HUES48 (cell line): ENCODE data around the gene CRTC1.
"Not testable (repeated sequence)": the region's sequence is repeated elsewhere in the genome, so short reads cannot be mapped to it uniquely, and the experiment has no call there.

Experiments
- H3K27ac ChIP-seq: one replicate; pipeline ENCODE4 v1.7.0; 2013; ENCODE audit warnings: low read depth, low read length, inconsistent platforms
- H3K27me3 ChIP-seq: 2 replicates; pipeline ENCODE4 v1.6.1; 2013; ENCODE audit warnings: mild to moderate bottlenecking, low read length; ENCODE audit not compliant: control insufficient read depth, insufficient read depth
- H3K36me3 ChIP-seq: 2 replicates; pipeline ENCODE4 v1.6.1; 2013; ENCODE audit warnings: low read length; ENCODE audit not compliant: control insufficient read depth, insufficient read depth
- H3K4me1 ChIP-seq: 2 replicates; pipeline ENCODE4 v1.6.1; 2013; ENCODE audit warnings: mild to moderate bottlenecking, low read length; ENCODE audit not compliant: control insufficient read depth, insufficient read depth
- H3K4me3 ChIP-seq: 2 replicates; pipeline ENCODE4 v1.5.1; 2013; ENCODE audit warnings: mild to moderate bottlenecking, low read depth, low read length
- H3K9ac ChIP-seq: 2 replicates; pipeline ENCODE4 v1.6.1; 2013; ENCODE audit warnings: mild to moderate bottlenecking, low read depth, low read length, moderate library complexity
- H3K9me3 ChIP-seq: 2 replicates; pipeline ENCODE4 v1.6.1; 2013; ENCODE audit warnings: low read length; ENCODE audit not compliant: control insufficient read depth, insufficient read depth

Gene CRTC1

GRCh38 chr19:18802354-18802753, 118.9 kb downstream of the CRTC1 start:
- Histone ChIP-seq H3K4me1 (no peaks in the 10 kb centered on the region), H3K27ac (no peak overlapping the region), H3K9me3 (no peaks in the 10 kb centered on the region), H3K4me3 (no peak overlapping the region), H3K9ac (no peak overlapping the region), H3K36me3 (no peaks in the 10 kb centered on the region), H3K27me3 (peaks cover 40% of the 10 kb centered on the region)

DNA sequence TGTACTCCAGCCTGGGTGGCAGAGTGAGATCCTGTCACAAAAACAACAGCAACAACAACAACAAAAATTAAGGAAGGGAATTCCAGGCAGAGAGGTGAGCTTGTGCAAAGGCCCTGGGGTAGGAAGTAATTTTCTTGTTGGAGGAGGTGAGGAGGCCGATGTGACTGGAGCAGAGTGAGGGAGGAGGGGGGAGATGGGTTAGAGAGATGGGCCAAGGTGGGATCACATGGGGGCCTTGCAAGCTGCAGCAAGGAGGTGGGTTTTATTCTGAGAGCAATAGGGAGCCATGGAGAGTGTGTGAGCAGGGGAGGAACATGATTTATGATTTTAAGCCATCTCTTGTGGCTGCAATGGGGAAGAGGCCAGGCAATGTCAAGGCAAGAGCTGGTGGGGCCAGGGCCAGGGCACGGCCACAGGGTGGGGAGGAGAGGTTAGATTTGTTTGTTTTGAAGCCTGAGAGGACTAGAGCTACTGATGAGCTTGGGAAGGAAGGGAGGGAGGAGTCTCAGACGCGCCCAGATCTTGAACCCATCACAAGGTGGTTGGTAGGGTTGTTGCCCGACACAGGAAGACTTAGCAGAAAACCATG, 120.2 kb downstream of the CRTC1 start:
- Histone ChIP-seq H3K36me3 (no peaks in the 10 kb centered on the region), H3K27me3 (peaks cover 31% of the 10 kb centered on the region), H3K9ac (no peak overlapping the region), H3K4me3 (no peak overlapping the region), H3K27ac (no peak overlapping the region), H3K4me1 (no peaks in the 10 kb centered on the region), H3K9me3 (no peaks in the 10 kb centered on the region)

DNA sequence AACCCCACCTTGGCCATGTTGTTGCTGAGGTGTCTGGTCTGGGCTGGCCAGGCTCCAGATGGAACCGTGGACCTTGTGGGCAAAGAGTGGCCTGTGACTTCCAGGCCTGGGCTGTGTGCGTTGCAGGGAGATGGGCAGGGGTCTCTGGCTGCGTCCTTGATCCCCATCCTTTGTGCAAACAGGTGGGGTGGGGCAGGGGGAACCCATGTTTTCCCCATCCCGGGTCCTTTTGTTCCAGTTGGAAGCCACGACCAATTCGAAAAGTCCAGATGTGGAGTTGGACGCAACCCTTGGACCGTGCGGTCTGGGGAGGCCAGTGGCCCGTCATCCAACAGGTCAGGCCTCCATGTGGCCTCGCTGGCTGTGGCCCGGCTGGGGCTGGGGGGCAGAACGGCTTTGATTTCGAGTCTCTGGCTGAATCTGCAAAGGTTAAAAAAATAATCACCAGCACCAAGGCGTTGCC, 120.7 kb downstream of the CRTC1 start:
- no peak overlapping the region for H3K9ac ChIP-seq
- no peak overlapping the region for H3K4me3 ChIP-seq
- peaks cover 27% of the 10 kb centered on the region for H3K27me3 ChIP-seq
- no peak overlapping the region for H3K27ac ChIP-seq
- H3K36me3 ChIP-seq, result no peaks in the 10 kb centered on the region
- no peaks in the 10 kb centered on the region for H3K9me3 ChIP-seq
- no peaks in the 10 kb centered on the region for H3K4me1 ChIP-seq

DNA sequence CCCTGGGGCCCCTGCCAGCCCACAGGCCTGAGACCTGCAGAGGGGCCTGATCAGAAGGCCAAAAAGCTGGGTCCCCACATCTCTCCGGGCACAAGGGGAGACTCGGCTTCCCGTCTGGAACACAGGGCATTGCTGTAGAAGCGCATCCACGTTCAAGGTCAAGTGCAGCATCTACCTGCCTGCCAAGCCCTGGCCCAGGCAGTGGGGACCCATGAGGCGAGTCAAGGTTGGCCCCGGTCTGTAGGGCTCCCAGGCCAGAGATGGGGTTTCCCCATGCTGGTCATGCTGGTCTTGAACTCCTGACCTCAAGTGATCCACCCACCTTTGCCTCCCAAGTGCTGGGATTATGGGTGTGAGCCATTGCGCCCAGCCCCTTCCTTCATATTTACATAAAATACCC, 121.2 kb downstream of the CRTC1 start:
- H3K36me3 ChIP-seq, result no peaks in the 10 kb centered on the region
- H3K4me1 ChIP-seq, result no peaks in the 10 kb centered on the region
- no peak overlapping the region for H3K27ac ChIP-seq
- H3K9me3 ChIP-seq, result no peaks in the 10 kb centered on the region
- no peak overlapping the region for H3K9ac ChIP-seq
- H3K27me3 ChIP-seq, result peaks cover 22% of the 10 kb centered on the region
- H3K4me3 ChIP-seq, result no peak overlapping the region

DNA sequence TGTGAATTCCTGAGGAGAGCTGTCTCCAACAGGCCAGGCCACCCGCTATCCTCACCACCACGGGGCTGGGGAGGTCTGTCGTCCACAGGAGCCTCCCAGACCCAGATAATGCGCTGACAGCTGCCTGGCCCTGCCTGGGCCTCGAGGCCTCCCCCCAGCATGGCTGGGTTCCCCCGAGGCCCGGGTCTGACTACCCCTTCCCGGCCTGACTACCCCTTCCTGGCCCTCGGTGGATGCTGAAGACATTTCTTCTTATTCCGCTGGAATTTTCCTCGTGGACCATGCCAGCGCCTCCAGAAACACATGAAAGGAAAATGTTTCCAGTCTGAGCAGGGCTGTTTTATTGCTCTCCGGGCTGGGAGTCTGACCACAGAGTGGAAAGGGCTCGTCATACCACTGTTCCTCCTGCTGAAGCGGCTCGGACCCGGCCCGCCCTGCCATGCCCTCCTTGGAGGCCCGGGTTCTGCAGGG, 124.4 kb downstream of the CRTC1 start:
- peaks cover 15% of the 10 kb centered on the region for H3K27me3 ChIP-seq

DNA sequence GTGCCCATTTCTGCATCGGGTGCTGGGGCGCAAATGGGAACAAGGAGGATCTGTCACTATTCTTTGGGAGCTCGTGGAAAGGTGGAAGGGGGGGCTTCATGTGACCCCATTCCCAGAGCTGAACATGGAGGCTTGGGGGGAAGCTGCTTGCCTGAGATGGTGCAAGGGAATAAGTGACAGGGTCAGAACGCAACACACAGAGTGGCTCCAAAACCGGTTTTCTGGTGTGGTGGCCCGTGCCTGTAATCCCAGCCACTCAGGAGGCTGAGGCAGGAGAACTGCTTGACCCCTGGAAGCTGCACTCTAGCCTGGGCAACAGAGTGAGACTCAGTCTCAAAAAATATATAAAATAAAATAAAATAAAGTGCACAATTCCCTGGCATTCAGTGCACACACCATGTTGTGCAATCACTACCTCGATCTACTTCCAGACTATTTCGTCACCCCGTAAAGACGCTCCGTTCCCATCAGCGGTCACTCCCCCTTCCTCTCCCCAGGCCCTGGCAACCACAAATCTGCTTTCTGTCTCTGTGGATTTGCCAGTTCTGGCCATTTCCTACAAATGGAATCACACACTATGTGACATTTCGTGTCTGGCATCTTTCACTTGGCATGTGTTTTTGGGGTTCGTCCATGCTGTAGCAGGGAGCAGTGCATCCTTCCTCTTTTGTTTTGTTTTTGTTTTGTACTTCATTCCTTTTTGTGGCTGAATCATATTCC, 125.8 kb downstream of the CRTC1 start:
- no peak overlapping the region for H3K9ac ChIP-seq
- no peak overlapping the region for H3K4me3 ChIP-seq
- H3K27me3 ChIP-seq, result peaks cover 19% of the 10 kb centered on the region

More for the DNA sequence above, 124.4 kb downstream of the CRTC1 start:
- H3K9me3 ChIP-seq, result no peaks in the 10 kb centered on the region
- no peaks in the 10 kb centered on the region for H3K4me1 ChIP-seq
- H3K27ac ChIP-seq, result no peak overlapping the region
- no peak overlapping the region for H3K9ac ChIP-seq
- H3K4me3 ChIP-seq, result no peak overlapping the region
- H3K36me3 ChIP-seq, result no peaks in the 10 kb centered on the region

GRCh38 chr19:18811638-18812037, 128.2 kb downstream of the CRTC1 start:
- not testable (repeated sequence) for H3K4me3 ChIP-seq, H3K4me1 ChIP-seq, H3K36me3 ChIP-seq, H3K9ac ChIP-seq, H3K9me3 ChIP-seq, H3K27ac ChIP-seq
- H3K27me3 ChIP-seq, result peaks cover 19% of the 10 kb centered on the region

More for the DNA sequence above, 125.8 kb downstream of the CRTC1 start:
- H3K27ac ChIP-seq, result no peak overlapping the region
- H3K4me1 ChIP-seq, result no peaks in the 10 kb centered on the region
- H3K9me3 ChIP-seq, result no peaks in the 10 kb centered on the region
- H3K36me3 ChIP-seq, result no peaks in the 10 kb centered on the region

DNA sequence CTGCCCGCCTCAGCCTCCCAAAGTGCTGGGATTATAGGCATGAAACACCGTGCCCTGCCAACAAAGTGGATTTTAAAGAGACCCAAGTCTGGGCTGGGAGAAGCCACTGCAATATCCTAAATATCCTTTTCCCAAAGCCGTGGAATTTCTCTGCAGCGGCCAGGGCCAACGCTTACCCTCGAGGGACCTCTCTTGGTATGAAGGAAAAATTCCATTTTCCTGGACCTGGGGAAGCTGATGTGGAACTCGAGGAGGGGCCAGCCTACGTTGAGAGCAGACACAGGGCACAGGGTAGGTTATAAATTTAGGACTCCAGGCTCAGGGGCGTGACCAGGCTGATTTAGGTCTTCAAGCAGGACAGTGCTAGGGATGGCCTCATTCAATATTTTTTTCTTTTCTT, 130.6 kb downstream of the CRTC1 start:
- H3K27ac ChIP-seq, result no peak overlapping the region
- no peaks in the 10 kb centered on the region for H3K9me3 ChIP-seq
- no peaks in the 10 kb centered on the region for H3K4me1 ChIP-seq
- H3K9ac ChIP-seq, result no peak overlapping the region
- H3K27me3 ChIP-seq, result peaks cover 14% of the 10 kb centered on the region
- no peaks in the 10 kb centered on the region for H3K36me3 ChIP-seq
- H3K4me3 ChIP-seq, result no peak overlapping the region

DNA sequence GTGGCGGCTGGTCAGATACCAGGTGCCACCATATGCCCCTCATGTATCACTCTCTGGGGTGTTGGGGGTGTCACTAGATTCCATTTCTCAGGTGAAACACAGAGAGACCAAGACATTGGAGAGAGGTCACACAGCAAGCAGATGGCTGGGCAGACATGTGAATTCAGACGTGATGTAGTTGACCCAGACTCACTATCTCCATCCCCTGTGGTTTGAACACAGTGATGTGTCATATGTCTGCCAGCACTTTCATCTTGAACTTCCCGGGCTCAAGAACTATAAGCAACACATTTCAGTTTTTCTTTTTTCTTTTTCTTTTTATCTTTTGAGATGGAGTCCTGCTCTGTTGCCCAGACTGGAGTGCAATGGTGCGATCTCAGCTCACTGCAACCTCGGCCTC, 132.2 kb downstream of the CRTC1 start:
- H3K36me3 ChIP-seq, result no peaks in the 10 kb centered on the region
- H3K27ac ChIP-seq, result no peak overlapping the region
- H3K4me3 ChIP-seq, result no peak overlapping the region
- peaks cover 14% of the 10 kb centered on the region for H3K27me3 ChIP-seq
- H3K4me1 ChIP-seq, result no peaks in the 10 kb centered on the region
- no peaks in the 10 kb centered on the region for H3K9me3 ChIP-seq
- H3K9ac ChIP-seq, result no peak overlapping the region

GRCh38 chr19:18816645-18817044, 133.2 kb downstream of the CRTC1 start:
- H3K27ac ChIP-seq, H3K36me3 ChIP-seq, H3K4me3 ChIP-seq, H3K4me1 ChIP-seq, H3K9ac ChIP-seq, H3K9me3 ChIP-seq: not testable (repeated sequence)
- H3K27me3 ChIP-seq, result peaks cover 14% of the 10 kb centered on the region

DNA sequence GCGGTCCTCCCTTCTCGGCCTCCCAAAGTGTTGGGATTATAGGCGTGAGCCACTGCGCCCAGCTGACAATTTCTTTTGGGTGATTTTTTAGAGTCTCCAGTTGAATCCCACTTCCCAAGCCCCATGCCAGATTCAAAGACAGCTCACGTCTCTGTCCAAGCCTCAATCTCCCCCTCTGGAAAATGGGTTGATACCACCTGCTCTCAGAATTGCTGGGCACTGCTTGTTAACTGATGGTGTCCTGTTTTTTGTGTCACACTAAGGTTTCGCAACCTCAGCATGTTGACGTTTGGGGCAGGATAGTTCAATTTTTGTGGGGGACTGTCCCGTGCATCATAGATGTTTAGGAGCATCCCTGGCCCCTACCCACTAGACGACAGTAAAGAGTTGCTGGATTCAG, 134.1 kb downstream of the CRTC1 start:
- Histone ChIP-seq H3K4me3 (no peak overlapping the region), H3K27me3 (peaks cover 7% of the 10 kb centered on the region), H3K9me3 (no peaks in the 10 kb centered on the region), H3K4me1 (no peaks in the 10 kb centered on the region), H3K36me3 (no peaks in the 10 kb centered on the region), H3K27ac (no peak overlapping the region), H3K9ac (no peak overlapping the region)
